GM23338 (cell line): ENCODE measurements around the gene RNGTT. TPM values are rescaled to one million over a fixed set of nuclear protein-coding genes. Genes with fewer than 3 reads are reported as not detected.

Experiments used
- ATAC-seq: fragments of 200-7000 bp; cut with Tn5 transposase; 3 replicates; pipeline ENCODE4 v1.9.1; 2020
- DNase-seq: peaks from one replicate; pipeline ENCODE4 v3.0.0-alpha.2; 2015; ENCODE audit warnings: low spot score
- H2AFZ ChIP-seq: fragments of 200-600 bp; sonication (generic); 2 replicates; pipeline ENCODE4 v1.8.0; 2016; ENCODE audit warnings: antibody characterized with exemption, mild to moderate bottlenecking, moderate library complexity
- H3F3A ChIP-seq: fragments of 200-600 bp; sonication (generic); replicated peaks from 2 replicates; pipeline ENCODE4 v1.8.0; 2017; ENCODE audit warnings: antibody characterized with exemption, mixed run types, low read depth
- H3K27ac ChIP-seq: fragments of 200-600 bp; sonication (generic); 2 replicates; pipeline ENCODE4 v1.6.1; 2016; ENCODE audit warnings: low read depth
- H3K27me3 ChIP-seq: fragments of 200-600 bp; sonication (generic); 2 replicates; pipeline ENCODE4 v1.8.0; 2016; ENCODE audit warnings: mild to moderate bottlenecking, mixed run types, moderate library complexity; ENCODE audit not compliant: insufficient read depth
- H3K36me3 ChIP-seq: fragments of 200-600 bp; sonication (generic); 2 replicates; pipeline ENCODE4 v1.8.0; 2016; ENCODE audit warnings: mild to moderate bottlenecking; ENCODE audit not compliant: insufficient read depth
- H3K4me1 ChIP-seq: fragments of 200-600 bp; sonication (generic); 2 replicates; pipeline ENCODE4 v1.8.0; 2016; ENCODE audit warnings: mild to moderate bottlenecking, moderate library complexity; ENCODE audit not compliant: insufficient read depth
- H3K4me2 ChIP-seq: fragments of 200-600 bp; sonication (generic); 2 replicates; pipeline ENCODE4 v1.7.1; 2017; ENCODE audit warnings: mixed run types
- H3K4me3 ChIP-seq: fragments of 200-600 bp; sonication (generic); 2 replicates; pipeline ENCODE4 v1.6.1; 2016; ENCODE audit warnings: mixed run types
- H3K79me2 ChIP-seq: fragments of 200-600 bp; sonication (generic); replicated peaks from 2 replicates; pipeline ENCODE4 v1.8.0; 2017; ENCODE audit warnings: mild to moderate bottlenecking; ENCODE audit not compliant: insufficient read depth
- H3K9me2 ChIP-seq: fragments of 200-600 bp; sonication (generic); 2 replicates; pipeline ENCODE4 v1.8.0; 2017; ENCODE audit not compliant: insufficient read depth
- H4K20me1 ChIP-seq: fragments of 200-600 bp; sonication (generic); replicated peaks from 2 replicates; pipeline ENCODE4 v1.8.0; 2017; ENCODE audit warnings: mild to moderate bottlenecking; ENCODE audit not compliant: insufficient read depth
- H3K27ac Mint-ChIP-seq: 2 replicates; pipeline ENCODE4 v1.8.0; 2020; ENCODE audit warnings: inconsistent platforms, mild to moderate bottlenecking, moderate library complexity, mixed read lengths
- H3K27me3 Mint-ChIP-seq: 3 replicates; pipeline ENCODE4 v1.8.0; 2022; ENCODE audit warnings: low read depth, mild to moderate bottlenecking, moderate library complexity, mixed read lengths, inconsistent platforms; ENCODE audit not compliant: insufficient read depth, poor library complexity
- H3K36me3 Mint-ChIP-seq: 3 replicates; pipeline ENCODE4 v1.8.0; 2021; ENCODE audit warnings: low read depth, mild to moderate bottlenecking, inconsistent platforms, moderate library complexity, mixed read lengths
- H3K4me1 Mint-ChIP-seq: 3 replicates; pipeline ENCODE4 v1.8.0; 2020; ENCODE audit warnings: mild to moderate bottlenecking, inconsistent platforms, mixed read lengths
- H3K4me3 Mint-ChIP-seq: 3 replicates; pipeline ENCODE4 v1.8.0; 2021; ENCODE audit warnings: moderate library complexity, mild to moderate bottlenecking, inconsistent platforms, mixed read lengths
- H3K9me3 Mint-ChIP-seq: 3 replicates; pipeline ENCODE4 v1.8.0; 2020; ENCODE audit warnings: moderate library complexity, mild to moderate bottlenecking, inconsistent platforms, mixed read lengths
- CREB1 ChIP-seq: fragments of 250-450 bp; sonication (Bioruptor Pico); IDR thresholded peaks from 2 replicates; pipeline ENCODE4 v1.5.0; 2020; ENCODE audit warnings: low read depth, mild to moderate bottlenecking, moderate library complexity
- CTCF ChIP-seq, 2 experiments: fragments of 200-600 bp in 1 of 2; sonication (generic) in 1 of 2; conservative IDR thresholded peaks; 2 replicates each; pipeline versions ENCODE4 v1.5.1 to v1.6.1; 2016 to 2017; ENCODE audit warnings: antibody characterized with exemption in 2 of 2, low read depth in 2 of 2, mild to moderate bottlenecking in 2 of 2, moderate library complexity in 1 of 2
- ETS1 ChIP-seq: IDR thresholded peaks from 2 replicates; pipeline ENCODE4 v1.6.1; 2016; ENCODE audit warnings: antibody characterized with exemption
- EZH2 ChIP-seq: fragments of 200-600 bp; sonication (generic); IDR thresholded peaks from one replicate; pipeline ENCODE4 v1.8.0; 2017; ENCODE audit warnings: antibody characterized with exemption, mild to moderate bottlenecking, low read depth; ENCODE audit not compliant: unreplicated experiment
- EZH2phosphoT487 ChIP-seq: fragments of 200-600 bp; sonication (generic); IDR thresholded peaks from one replicate; pipeline ENCODE4 v1.8.1; 2018; ENCODE audit warnings: antibody characterized with exemption; ENCODE audit not compliant: unreplicated experiment
- JUNB ChIP-seq: IDR thresholded peaks from one replicate; pipeline ENCODE4 v1.6.1; 2016; ENCODE audit warnings: antibody characterized with exemption; ENCODE audit not compliant: unreplicated experiment
- NANOG ChIP-seq: IDR thresholded peaks from 2 replicates; pipeline ENCODE4 v1.6.1; 2016; ENCODE audit warnings: antibody characterized with exemption, borderline replicate concordance
- POLR2AphosphoS5 ChIP-seq: IDR thresholded peaks from 2 replicates; pipeline ENCODE4 v1.6.1; 2016; ENCODE audit warnings: antibody characterized with exemption, low read depth
- STAT1 ChIP-seq: IDR thresholded peaks from one replicate; pipeline ENCODE4 v1.6.1; 2016; ENCODE audit warnings: antibody characterized with exemption; ENCODE audit not compliant: unreplicated experiment
- ZNF114 ChIP-seq: fragments of 250-450 bp; sonication (Bioruptor Pico); IDR thresholded peaks from 2 replicates; pipeline ENCODE4 v1.5.0; 2020; ENCODE audit warnings: mild to moderate bottlenecking, moderate library complexity
- ZNF331 ChIP-seq: fragments of 250-450 bp; sonication (Bioruptor Pico); IDR thresholded peaks from 2 replicates; pipeline ENCODE4 v1.5.0; 2020; ENCODE audit warnings: low read depth, mild to moderate bottlenecking, moderate library complexity
- polyA plus RNA-seq: library from polyadenylated mRNA; unstranded; fragments of >200 nt; fragmentation: Nextera tagmentation; extraction: Ambion mirVana; gene quantifications from 2 replicates; pipeline ENCODE4 v1.2.1, GENCODE V29; 2016
- total RNA-seq: library from RNA; depleted of rRNA; stranded (reverse); fragments of >200 nt; shearing (Covaris generic); gene quantifications from 2 replicates; pipeline ENCODE4 v1.2.3, GENCODE V29; 2014
- TF ChIP-seq, protein P1 (sequence below): IDR thresholded peaks from one replicate; pipeline ENCODE4 v1.6.1; 2018; ENCODE audit warnings: antibody characterized with exemption; ENCODE audit not compliant: unreplicated experiment

The RNGTT gene
- total and polyA plus RNA-seq, 2 experiments from 2014 or later: 11.2 to 29.2 TPM

DNA sequence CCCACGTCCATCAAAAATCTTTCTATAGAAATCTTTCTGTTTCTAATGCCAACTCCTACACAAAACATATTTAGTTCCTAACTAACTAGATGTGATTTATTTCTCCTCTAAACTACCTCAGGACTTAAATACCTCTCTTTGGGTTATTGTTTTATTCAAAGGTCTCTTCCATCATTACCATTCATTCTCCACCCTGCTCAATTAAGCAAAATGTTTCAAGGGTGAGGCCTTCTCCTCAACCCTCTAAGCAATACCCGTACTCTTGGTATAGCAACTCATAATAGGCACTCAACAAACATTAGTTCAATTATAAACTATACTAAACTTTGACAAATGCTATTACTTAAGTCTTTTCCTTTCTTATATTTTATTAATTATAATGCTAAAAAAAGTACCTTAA, 111.4 kb downstream of the RNGTT start (continued):
- TF ChIP-seq, protein P1, sequence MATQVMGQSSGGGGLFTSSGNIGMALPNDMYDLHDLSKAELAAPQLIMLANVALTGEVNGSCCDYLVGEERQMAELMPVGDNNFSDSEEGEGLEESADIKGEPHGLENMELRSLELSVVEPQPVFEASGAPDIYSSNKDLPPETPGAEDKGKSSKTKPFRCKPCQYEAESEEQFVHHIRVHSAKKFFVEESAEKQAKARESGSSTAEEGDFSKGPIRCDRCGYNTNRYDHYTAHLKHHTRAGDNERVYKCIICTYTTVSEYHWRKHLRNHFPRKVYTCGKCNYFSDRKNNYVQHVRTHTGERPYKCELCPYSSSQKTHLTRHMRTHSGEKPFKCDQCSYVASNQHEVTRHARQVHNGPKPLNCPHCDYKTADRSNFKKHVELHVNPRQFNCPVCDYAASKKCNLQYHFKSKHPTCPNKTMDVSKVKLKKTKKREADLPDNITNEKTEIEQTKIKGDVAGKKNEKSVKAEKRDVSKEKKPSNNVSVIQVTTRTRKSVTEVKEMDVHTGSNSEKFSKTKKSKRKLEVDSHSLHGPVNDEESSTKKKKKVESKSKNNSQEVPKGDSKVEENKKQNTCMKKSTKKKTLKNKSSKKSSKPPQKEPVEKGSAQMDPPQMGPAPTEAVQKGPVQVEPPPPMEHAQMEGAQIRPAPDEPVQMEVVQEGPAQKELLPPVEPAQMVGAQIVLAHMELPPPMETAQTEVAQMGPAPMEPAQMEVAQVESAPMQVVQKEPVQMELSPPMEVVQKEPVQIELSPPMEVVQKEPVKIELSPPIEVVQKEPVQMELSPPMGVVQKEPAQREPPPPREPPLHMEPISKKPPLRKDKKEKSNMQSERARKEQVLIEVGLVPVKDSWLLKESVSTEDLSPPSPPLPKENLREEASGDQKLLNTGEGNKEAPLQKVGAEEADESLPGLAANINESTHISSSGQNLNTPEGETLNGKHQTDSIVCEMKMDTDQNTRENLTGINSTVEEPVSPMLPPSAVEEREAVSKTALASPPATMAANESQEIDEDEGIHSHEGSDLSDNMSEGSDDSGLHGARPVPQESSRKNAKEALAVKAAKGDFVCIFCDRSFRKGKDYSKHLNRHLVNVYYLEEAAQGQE: no peak
- no peak for TF ChIP-seq POLR2AphosphoS5

DNA sequence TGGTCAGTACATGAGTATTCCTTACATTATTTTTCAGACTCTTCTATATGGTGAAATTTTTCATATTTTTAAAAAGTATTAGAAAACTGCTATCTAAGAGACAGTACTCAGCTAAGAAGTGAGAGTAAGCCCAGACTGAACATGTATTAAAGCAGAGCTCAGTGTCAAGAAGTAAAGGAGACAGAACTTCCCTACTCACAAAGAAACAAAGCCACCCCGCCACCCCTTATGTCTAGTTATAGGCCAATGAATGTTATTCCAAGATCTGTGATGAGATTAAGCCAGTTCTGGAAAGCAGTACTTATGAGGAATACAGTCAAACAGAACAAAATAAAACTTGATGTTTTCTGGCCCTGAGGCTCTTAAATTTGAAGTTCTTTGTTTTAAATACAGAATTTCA, 114.5 kb downstream of the RNGTT start:
- H3F3A ChIP-seq: no peaks in the 10 kb centered on the region
- H3K27me3 ChIP-seq: no peaks in the 10 kb centered on the region
- no peaks in the 10 kb centered on the region for H3K27me3 Mint-ChIP-seq
- no peak overlapping the region for H2AFZ ChIP-seq
- no peak overlapping the region for H3K4me3 Mint-ChIP-seq
- H3K4me3 ChIP-seq: no peak overlapping the region
- no peak overlapping the region for H3K4me2 ChIP-seq
- no peaks in the 10 kb centered on the region for H3K9me3 Mint-ChIP-seq
- no peaks in the 10 kb centered on the region for H3K36me3 ChIP-seq
- no peak overlapping the region for H3K27ac Mint-ChIP-seq
- H3K4me1 Mint-ChIP-seq: no peaks in the 10 kb centered on the region; the same call in 2 of the 3 replicates
- no peak for DNase-seq
- H3K79me2 ChIP-seq: no peaks in the 10 kb centered on the region
- H3K36me3 Mint-ChIP-seq: no peaks in the 10 kb centered on the region
- TF ChIP-seq STAT1 (no peak), POLR2AphosphoS5 (no peak), EZH2 (no peak), CTCF (conservative IDR thresholded peaks at IDR 0.05; ENCODE audit: low read depth in 2 of 2) (no peak), CREB1 (CRISPR knock-in tag) (no peak)
- H3K27ac ChIP-seq: no peak overlapping the region
- no peaks in the 10 kb centered on the region for H3K9me2 ChIP-seq
- H4K20me1 ChIP-seq: no peaks in the 10 kb centered on the region
- no peaks in the 10 kb centered on the region for H3K4me1 ChIP-seq
- ATAC-seq: no peak

DNA sequence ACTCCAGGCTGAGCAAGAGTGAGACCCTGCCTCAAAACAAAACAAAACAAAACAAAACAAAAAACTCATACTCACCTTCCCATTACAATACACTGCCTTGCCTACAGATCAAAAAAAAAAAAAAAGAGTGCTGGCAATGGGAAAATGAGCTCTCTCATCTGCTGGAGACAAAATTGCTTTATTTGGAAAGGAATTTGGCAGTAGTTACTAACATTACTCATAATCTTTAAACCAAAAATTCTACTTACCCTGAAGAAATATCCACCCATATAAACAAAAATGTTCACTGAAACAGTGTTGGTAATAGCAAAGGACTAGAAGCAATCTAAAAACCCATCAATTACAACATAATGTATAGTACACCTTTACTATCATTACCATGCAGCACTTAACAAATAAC, 120.4 kb downstream of the RNGTT start:
- Mint-ChIP-seq H3K9me3 (no peaks in the 10 kb centered on the region), H3K4me1 (peaks cover 3% of the 10 kb centered on the region; the same call in 2 of the 3 replicates), H3K27ac (no peak overlapping the region), H3K27me3 (no peaks in the 10 kb centered on the region), H3K36me3 (peaks cover 4% of the 10 kb centered on the region), H3K4me3 (no peak overlapping the region)
- Histone ChIP-seq H3K79me2 (no peaks in the 10 kb centered on the region), H3K27ac (no peak overlapping the region), H3K36me3 (no peaks in the 10 kb centered on the region), H3K27me3 (no peaks in the 10 kb centered on the region), H3K9me2 (no peaks in the 10 kb centered on the region), H3K4me3 (no peak overlapping the region), H3K4me2 (no peak overlapping the region), H3F3A (no peaks in the 10 kb centered on the region), H2AFZ (no peak overlapping the region), H3K4me1 (no peaks in the 10 kb centered on the region), H4K20me1 (no peaks in the 10 kb centered on the region)
- no peak for ATAC-seq
- DNase-seq: no peak
- TF ChIP-seq ZNF114 (CRISPR knock-in tag) (no peak), CREB1 (CRISPR knock-in tag) (no peak), CTCF (conservative IDR thresholded peaks at IDR 0.05; ENCODE audit: low read depth in 2 of 2) (no peak), EZH2phosphoT487 (no peak), STAT1 (no peak), ETS1 (no peak), POLR2AphosphoS5 (no peak), NANOG (no peak), ZNF331 (CRISPR knock-in tag) (no peak), JUNB (no peak)
